HG03432 (cell line): ENCODE measurements around the gene ZSCAN2.
"Not testable (repeated sequence)": the region's sequence is repeated elsewhere in the genome, so short reads cannot be mapped to it uniquely, and the experiment has no call there.

ENCODE experiments used
- ATAC-seq: cut with Tn5 transposase; IDR thresholded peaks from one replicate; pipeline ENCODE4 v1.9.1; 2021; ENCODE audit warnings: mild to moderate bottlenecking, moderate library complexity; ENCODE audit not compliant: unreplicated experiment

The ZSCAN2 gene

GRCh38 chr15:84600687-84601554, at the start of gene ZSCAN2:
ZSCAN2 (plus strand) TSS chr15:84601009; CDS start chr15:84603928, 2,919 bp downstream.
- ATAC-seq = peak; percentile 96

DNA sequence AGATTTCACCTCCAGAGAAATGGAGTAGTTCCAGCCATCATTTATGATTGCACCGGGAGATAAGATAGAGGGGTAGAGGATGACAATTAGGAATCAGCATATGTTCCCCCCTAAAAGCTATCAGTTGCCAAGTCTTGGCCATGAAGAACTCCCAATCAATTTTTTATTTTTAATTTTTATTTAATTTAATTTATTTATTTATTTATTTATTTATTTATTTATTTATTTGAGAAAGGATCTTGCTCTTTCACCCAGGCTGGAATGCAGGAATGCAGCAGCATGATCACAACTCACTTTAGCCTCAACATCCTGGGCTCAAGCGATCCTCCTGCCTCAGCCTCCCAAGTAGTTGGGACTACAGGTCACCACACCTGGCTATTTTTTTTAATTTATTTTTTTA, 49.2 kb upstream of the ZSCAN2 start:
- ATAC-seq = not testable (repeated sequence)

DNA sequence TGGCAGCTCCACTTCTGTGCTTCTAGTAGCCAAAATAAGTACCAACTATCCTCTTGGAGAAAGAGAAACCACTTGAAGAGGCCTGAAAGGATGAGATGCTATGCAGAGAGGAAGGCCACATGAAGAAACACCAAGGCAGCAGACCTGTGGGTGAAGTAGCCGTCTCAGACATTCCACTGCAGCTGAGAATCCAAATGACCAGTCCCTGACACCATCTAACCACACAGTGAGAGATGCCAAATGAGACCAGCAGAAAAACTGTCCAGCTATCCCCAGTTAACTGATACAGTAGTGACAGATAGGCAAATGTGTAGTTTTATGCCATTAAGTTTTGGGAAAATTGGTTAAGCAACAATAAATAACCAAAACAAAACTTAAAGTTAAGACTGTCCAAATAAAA, 47.9 kb upstream of the ZSCAN2 start:
- no peak for ATAC-seq

DNA sequence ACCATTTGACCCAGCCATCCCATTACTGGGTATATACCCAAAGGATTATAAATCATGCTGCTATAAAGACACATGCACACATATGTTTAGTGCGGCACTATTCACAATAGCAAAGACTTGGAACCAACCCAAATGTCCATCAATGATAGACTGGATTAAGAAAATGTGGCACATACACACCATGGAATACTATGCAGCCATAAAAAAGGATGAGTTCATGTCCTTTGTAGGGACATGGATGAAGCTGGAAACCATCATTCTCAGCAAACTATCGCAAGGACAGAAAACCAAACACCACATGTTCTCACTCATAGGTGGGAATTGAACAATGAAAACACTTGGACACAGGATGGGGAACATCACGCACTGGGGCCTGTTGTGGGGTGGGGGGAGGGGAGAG, 44.1 kb upstream of the ZSCAN2 start:
- ATAC-seq = not testable (repeated sequence)

GRCh38 chr15:84568021-84568420, 32.8 kb upstream of the ZSCAN2 start:
- ATAC-seq = not testable (repeated sequence)

DNA sequence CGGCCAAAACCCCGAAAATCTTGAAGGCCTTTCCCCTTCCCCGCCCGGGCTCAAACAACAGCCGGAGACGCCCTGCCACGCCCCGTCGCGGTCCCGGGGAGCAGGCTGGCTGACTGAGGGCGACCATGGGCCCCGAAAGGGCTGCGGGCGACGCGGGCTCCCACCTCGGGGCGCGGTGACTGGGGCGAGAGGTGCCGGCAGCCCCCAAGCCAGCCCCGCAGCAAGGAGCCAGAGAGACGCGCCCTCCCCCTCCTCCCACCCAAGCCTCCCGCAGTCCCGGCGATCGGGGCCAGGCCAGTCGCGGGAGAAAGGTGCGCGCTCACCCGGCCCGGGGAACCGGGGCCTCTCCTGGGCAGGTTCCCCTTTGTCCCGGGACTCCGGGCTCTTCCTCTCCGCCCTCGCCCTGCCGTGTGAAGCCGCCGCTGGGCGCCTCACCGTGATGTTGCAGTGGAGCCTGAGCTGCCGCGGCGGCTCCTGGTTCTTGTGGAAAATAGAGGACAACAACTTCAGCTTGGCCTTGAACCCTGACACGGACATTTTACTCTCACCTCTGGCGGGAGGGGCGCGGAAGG, 30.6 kb upstream of the ZSCAN2 start:
- no peak for ATAC-seq

DNA sequence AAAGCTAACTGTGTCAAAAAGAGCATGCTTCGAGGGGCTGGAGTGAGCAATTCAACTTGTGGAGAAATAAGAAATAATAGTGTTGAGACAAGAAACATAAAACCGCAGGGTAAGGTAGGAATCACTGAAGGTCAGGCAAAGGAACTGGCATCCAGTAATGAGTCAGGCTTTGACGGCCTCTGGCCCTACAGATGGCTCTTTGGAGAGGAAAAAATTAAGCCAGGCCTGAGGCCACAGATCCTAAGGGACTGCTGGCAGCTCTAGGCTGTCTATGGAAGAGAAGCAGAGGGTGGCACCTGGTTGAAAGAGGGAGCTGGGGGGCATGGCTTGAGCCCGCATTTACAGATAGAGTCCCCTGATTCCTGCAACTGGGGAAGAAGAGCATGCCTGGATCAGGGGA, 28.6 kb upstream of the ZSCAN2 start:
- ATAC-seq = no peak

DNA sequence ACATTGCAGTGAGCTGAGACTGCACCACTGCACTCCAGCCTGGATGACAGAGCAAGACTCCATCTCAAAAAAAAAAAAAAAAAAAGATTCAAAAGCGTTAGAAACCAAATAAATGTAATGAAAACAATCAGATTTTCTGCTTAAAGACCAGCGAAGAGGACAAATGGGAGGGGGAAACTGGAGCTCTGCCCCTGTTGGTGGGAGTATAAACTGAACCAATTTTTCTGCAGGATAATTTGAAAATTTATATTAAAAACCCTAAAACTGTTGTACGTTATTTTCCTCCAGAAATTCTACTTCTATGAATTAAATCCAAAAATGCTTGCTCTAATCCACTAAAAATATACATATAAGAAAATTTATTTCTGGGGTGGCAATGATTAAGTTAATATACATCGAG, 25.3 kb upstream of the ZSCAN2 start:
- no peak for ATAC-seq

DNA sequence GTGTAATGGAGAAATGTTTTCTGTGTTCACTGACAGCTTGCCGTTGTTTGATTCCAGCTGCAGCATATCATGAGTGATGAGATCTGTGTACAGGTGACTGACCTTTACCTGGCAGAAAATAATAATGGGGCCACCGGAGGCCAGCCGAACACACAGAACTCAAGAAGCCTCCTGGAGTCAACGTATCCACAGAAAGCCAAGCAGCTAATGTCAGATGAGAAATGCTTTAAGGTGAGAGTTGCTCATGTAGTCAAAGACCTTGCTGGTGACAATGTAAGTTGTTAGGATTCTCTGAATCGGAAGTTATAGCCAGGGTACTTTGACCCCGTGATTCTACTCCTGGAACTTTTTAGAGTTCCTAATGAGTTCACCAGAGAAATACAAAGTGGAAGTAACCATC, 22.9 kb upstream of the ZSCAN2 start:
- ATAC-seq = not testable (repeated sequence)

DNA sequence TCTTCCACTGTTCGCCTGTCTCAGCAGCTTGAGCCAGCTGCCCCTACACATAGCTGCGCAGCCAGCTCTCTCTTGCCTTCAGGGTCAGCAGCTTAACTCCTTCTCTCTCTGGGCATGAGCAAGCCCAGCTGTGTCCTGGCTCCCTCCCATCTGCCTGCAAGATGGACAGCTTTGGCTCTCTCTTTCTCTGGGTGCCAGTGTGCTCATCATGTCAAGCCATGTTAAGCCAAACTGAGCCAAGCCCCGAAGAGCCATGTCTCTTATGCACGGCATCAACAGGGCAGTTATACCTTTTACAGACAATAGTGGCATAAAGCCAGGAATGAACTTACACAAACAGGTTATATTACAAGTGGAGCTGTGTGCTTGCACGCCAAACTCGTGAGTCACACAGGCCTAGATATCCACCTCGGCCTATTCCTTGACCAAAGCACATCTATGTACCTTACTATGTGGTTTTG, 21.5 kb upstream of the ZSCAN2 start:
- not testable (repeated sequence) for ATAC-seq

DNA sequence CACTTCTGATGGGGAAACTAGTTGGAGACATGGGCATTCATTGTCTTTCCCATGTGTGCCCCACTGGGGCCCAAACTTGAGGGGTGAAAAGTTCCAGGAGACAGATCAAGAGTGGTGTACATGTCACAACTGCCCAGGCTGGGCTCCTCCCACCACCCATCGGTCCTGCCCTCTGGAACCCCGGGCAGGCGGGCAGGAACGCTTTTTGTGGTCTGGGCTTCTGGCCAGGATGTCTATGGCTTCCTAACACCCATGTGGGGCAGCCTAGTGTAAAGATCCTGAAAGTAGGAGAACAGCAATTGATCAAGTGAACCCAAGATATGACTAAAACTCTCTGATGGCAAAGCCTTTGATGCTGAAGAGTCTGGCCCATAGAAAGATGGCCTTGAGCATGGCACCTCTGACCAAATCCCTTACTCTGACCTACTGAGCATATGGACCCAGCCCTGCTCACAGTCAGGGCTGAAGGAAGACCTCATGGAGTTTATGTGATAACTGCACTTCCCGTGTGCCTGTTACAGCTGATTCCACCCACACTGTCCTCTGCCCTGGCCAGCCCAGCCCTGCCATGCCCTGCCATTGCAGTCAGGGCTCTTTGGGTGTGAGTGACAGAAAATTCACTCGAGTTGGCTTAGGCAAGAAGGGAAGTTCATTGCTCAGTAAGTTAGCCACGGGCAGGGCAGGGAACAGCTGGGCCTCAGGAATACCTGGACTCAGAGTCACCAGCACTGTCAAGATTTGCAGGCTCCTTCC, 19.0 kb upstream of the ZSCAN2 start:
- not testable (repeated sequence) for ATAC-seq

DNA sequence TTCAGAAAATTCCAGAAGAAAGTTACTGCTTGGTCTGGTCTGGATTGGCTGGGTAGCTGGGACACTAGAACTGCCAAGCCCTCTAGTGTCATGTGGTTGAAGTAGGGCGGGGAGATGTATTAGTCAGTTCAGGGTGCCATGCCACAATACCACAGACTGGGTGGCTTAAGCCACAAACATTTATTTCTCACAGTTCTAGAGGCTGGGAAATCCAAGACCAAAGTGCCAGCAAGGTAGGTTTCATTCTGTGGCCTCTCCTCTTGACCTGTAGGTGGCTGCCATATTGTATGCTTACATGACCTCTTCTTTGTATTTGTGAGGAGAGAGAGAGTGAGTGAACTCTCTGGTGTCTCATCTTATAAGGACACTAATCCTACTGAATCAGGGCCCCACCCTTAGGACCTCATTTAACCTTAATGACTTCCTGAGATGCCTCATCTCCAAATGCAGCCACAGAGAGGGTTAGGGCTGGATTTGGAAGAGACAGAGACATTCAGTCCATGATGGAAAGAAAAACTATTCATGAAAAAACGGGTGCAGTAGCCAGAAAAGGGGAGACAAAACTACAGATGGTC, 18.1 kb upstream of the ZSCAN2 start:
- no peak for ATAC-seq

DNA sequence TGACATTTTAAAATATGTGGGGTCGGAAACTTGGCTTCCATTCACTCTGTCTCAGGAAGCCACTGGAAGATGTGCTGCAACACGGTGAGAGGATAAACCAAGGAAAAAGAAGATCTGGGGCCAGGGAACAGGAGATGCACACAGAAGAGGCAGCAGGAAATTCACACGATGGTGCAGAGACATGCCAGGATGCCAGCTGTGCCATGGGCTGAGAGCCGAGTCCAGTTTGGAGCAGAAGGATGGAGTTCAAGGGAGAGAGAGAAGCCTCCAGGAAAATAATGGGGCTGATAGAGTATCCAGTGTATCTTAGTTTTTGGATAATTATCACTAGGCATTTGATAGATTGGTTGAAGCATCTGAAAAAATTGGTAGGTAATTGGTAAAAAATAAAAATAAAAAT, 16.9 kb upstream of the ZSCAN2 start:
- not testable (repeated sequence) for ATAC-seq

DNA sequence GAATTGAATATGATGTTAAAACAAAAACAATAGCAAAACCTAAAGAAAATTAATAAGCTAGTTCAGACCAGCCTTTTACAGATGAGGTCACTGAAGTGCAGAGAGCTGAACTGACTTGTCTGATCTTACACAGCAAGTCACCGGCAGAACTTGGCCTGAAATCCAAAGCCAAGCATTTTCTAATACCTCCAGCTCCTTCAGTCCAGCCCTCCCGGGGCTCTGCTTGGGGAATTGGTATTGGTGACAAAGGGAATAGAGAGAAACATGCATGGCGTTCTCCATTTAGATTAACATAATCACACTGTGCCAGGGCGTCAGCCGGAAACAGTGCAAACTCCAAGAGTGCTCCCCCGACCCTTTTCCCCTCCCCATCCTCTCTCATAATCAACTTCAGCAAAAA, 14.1 kb upstream of the ZSCAN2 start:
- ATAC-seq = no peak

GRCh38 chr15:84588053-84588874, 12.5 kb upstream of the ZSCAN2 start:
- ATAC-seq = peak; percentile 99

DNA sequence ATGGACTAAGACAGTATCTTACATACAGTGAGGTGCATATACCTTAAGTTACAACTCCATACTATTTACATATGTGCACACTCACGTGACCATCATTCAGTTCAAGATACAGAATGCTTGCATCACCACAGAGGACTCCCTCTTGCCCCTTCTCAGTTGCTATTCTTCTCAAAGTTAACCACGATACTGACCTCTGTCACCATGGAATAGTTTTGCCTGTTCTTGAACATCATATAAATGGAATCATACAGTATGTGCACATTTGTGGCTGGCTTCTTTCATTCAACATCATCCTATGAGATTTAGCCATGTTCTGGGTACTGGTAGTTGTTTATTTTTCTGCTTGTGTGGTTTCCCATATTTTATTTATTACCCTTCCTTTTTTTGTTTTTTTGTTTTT, 10.4 kb upstream of the ZSCAN2 start:
- no peak for ATAC-seq

- no peak for ATAC-seq
Observed at GRCh38 chr15:84591815-84592214, 9.0 kb upstream of the ZSCAN2 start.

- no peak for ATAC-seq
Observed at GRCh38 chr15:84594617-84595290, 6.1 kb upstream of the ZSCAN2 start.

- ATAC-seq = no peak
Observed at GRCh38 chr15:84595660-84596059, 5.1 kb upstream of the ZSCAN2 start.

- ATAC-seq = no peak
Observed at GRCh38 chr15:84597296-84597695, 3.5 kb upstream of the ZSCAN2 start.
